Activated CD8-positive, alpha-beta memory T cell treated with anti-CD3 and anti-CD28 coated beads, Interleukin-2, amount 50 U/mL, for 24 hours (primary cell): ENCODE data around the gene COL4A1.

Experiments used
- DNase-seq: peaks from one replicate; pipeline ENCODE4 v3.0.0-alpha.2; 2020; ENCODE audit errors: extremely low read depth

COL4A1 gene

GRCh38 chr13:110274687-110275086 lies 32.3 kb downstream of the COL4A1 start:
- no peak for DNase-seq

- no peak for DNase-seq
Observed at GRCh38 chr13:110273254-110273653, 33.7 kb downstream of the COL4A1 start.

DNA sequence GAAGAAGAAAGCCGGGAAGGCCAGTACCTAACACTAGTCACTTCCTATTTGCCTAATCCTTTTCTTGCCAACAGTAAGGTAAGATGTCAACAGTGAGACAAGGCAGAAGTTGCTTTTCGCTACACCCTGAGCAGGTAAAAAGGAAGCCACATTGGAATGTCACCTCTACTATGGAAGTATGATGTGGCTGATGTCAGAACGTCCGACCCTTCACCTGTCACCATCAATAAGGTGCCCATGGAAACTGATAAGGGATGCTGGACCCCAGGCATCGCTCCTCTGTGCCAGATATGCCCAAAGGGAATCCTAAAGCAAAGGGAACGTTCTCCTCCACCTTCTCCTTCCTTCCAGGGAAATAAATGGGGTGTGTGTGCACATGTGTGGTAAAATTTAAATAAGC lies 34.3 kb downstream of the COL4A1 start:
- DNase-seq: no peak

GRCh38 chr13:110272227-110272626 lies 34.7 kb downstream of the COL4A1 start:
- DNase-seq: no peak

GRCh38 chr13:110271313-110271712 lies 35.6 kb downstream of the COL4A1 start:
- no peak for DNase-seq

DNA sequence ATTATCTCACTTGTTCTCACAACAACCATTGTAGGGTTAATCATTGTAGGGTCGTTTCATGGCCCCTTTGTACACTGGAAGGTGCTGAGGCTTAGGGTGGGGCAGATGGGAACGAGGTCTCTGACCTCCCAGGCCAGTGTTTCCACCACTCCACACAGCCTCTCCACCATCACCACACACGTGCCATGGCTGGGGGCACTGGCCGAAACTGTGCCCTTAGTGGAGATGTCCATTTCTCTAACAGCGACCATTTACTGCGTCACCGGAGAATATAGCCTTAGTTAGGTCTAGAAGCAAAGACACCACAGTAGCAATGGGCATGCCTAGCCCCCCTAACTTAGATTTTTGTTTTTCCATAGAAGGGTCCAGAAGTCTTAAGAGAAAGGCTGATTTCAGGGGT lies 36.5 kb downstream of the COL4A1 start:
- no peak for DNase-seq

DNA sequence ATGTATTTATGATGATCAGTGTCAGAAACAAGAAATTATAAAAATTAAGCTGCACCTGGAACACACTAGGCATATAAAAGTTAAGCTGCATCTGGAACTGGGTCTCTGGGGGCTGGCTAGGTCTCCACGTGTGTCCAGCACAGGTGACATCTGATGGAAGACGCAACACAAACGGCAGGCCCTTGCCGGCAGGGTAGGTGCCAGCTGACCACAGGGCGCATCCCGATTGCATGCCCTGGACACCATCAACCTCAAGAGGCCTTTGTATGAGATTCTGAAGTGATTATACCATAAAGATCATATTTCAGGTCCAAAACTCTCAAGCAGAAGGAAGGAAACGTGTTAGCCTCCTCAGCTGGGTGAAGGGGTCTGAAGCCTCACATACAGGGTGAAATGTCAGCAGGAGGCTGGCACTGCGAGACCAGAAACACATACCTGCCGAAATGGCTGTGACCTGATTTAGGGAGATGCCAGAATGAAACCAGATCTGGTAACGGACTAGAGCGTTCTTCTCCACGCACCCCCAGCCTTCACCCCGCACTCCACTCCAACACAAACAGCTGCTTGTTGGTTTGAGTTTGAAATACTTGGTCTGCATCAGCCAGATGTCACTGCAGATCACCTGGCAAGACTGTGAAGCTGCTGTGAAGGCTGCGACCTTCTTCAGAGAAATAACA lies 37.3 kb downstream of the COL4A1 start:
- DNase-seq: no peak

GRCh38 chr13:110268576-110269185 lies 38.3 kb downstream of the COL4A1 start:
- no peak for DNase-seq

DNA sequence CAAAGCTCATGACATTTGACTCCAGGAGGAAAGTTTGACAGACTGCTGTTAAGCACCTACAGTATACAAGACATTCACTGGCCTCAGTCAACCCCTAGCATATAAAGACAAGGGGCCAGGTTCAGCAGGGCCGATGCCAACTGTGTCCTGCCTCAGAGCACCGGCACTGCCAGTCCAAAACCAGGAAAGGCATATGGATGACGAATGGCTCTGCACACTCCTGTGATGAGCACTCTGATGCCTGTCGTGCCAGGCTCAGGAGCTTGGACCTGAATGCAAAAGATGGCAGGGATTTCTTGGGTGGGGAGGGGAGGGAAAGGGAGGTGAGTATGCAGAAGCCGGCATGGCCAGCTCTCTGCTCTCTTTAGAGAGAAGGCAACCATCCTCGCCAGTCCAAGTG lies 38.9 kb downstream of the COL4A1 start:
- DNase-seq: no peak

DNA sequence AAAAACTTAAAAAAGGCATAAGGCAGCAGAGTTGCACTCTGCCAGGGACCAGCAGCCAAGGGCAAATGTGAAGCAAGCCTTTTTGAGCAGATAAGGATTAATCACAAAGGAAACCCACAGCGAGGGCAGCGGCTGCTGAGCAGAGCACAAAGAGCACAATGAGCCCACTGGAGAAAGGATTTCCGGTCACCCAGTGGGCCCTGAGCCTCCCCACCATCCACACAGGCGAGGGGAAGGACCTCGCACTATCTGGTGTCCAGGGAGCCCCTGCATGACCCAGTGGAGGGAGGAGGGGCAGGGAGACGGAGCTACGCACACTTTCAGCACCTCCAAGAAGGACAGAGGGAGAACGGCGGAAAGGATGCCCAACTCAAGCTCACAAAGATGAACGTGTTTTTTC lies 40.0 kb downstream of the COL4A1 start:
- DNase-seq: no peak

DNA sequence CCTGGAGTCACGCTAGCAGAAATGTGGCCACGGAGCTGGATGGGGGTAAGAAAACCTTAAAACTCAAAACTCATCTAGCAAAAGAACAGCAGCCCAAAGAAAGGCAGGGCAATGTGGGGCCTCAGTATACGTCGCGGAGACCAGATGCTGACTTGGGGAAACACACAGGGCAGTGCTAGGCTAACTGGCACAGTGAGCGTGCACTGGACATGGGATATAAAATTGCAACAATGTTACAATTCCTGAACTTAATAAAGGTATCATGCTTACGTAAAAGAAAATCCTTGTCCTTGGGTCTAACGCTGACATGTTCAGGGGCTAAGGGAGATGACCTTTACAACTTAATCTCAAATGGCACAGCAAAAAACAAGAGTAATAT lies 40.5 kb downstream of the COL4A1 start:
- DNase-seq: no peak

GRCh38 chr13:110265682-110266430 lies 41.1 kb downstream of the COL4A1 start:
- no peak for DNase-seq

DNA sequence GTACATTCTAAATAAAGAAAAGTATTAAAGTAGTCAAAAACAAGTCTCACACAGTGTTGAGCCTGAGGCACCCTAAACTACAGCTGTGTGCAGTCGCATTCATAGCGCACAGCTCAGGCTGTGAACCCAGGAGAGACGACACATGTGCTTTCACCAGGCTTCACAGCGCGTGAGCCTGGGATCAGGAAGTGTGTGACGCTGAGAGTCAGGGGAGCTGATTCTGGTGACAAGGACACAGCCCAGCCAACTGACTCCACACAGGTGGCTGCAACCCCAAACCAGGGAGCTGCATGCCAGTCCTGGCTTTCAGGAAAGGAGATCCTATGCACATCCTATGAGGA lies 41.6 kb downstream of the COL4A1 start:
- DNase-seq: no peak

DNA sequence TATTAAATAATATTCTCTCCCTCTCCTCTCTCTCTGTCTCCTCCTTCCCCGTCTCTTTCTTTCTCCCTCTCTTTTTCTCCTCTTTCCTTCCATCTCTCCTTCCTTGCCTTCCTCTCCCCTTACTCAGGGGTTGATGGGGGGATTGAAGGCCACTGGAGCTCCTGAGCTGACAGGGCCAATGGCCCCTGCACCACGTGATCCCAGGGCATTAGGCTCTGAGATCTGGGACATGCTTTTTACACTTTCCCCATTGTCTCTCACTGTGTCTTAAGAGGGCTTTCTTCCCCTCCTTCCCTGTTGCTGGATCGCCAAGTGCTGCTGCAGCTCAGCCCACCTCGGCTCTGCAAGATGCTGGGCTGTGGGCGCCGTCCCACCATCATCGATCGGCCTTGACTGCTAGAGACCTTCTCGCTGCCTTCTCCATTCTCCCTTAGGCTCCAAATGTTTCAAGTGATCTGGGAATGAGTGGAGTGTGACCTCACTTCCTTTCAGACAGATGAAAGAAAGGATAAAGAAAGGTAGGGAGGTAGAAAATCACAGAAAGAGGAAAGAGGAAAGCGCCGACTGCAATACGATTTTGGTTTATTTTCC lies 42.2 kb downstream of the COL4A1 start:
- DNase-seq: no peak

DNA sequence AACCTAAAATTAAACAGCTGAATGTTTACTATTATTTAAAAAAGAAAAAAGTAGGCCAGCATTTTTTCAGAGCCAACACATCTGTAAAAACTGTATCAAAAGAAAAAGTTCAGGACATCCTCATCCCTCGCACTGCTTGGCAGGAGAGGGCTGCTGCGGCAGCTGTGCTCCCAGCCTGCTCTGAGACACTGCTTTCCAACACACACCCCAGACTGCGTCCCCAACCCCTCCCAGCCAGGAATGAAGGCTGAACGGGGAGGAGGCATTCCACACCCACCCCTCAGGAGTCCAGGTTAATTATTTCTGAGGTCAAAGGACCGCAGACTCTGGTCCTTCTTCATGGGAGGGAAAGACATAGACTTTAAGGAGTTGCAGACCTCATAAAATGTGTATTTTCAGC lies 43.1 kb downstream of the COL4A1 start:
- no peak for DNase-seq

- DNase-seq: no peak
Observed at GRCh38 chr13:110263404-110263803, 43.6 kb downstream of the COL4A1 start.

- DNase-seq: no peak
Observed at GRCh38 chr13:110262508-110263291, 44.3 kb downstream of the COL4A1 start.

- DNase-seq: no peak
Observed at GRCh38 chr13:110262082-110262436, 44.9 kb downstream of the COL4A1 start.

- DNase-seq: no peak
Observed at GRCh38 chr13:110261166-110262081, 45.5 kb downstream of the COL4A1 start.

DNA sequence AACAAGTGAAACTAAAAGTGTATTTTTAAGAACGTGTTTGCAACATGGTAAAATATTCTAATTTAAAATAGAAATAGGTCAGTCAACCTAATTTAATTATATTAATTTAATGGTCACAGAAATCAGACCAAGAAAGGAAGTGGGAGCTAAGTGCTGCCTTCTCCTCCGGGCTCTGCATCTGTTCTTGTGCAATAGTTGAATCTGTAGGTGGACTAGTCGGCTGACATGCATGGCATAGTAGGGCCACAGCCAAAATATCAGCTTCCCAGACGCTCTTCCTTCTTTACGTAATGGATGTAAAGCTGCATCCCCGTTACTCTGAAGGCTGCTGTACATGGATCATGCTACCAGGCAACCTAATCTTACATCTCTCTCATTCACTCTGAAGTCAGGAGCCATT lies 47.3 kb downstream of the COL4A1 start:
- DNase-seq: no peak
